A549 (cell line): ENCODE data around the gene PERCC1. TPM values are rescaled to one million over a fixed set of nuclear protein-coding genes. Genes with fewer than 3 reads are reported as not detected.

ENCODE experiments used
- ATAC-seq, 2 experiments: fragments of 200-7000 bp in 1 of 2; fragments of >200 bp in 1 of 2; cut with Nextera tagmentation in 1 of 2; cut with Tn5 transposase in 1 of 2; 3 replicates each; pipeline versions ENCODE4 v1.8.0 to v1.9.1; 2018 to 2020; ENCODE audit warnings: mild to moderate bottlenecking in 1 of 2, moderate library complexity in 1 of 2
- CTCF ChIA-PET: fragments of 300-600 bp; sonication (Branson Sonifier 250); formaldehyde crosslinking; extraction: SDS; loops from one replicate; lab custom pipeline; 2021; ENCODE audit warnings: antibody characterized with exemption, inconsistent platforms; lab: Yijun Ruan, JAX
- POLR2A ChIA-PET: fragments of 350-600 bp; formaldehyde crosslinking; extraction: SDS; loops from one replicate; lab custom pipeline; 2021; ENCODE audit warnings: antibody characterized with exemption, inconsistent platforms; lab: Yijun Ruan, JAX
- DNase-seq, 2 experiments: peaks; one replicate each; pipeline versions ENCODE4 v3.0.0 to v3.0.0-alpha.2; 2011 to 2016; ENCODE audit warnings: low read depth in 1 of 2, low spot score in 1 of 2
- FAIRE-seq: peaks from 2 replicates; lab custom pipeline; 2011; peaks lifted over from hg19 to GRCh38; lab: Jason Lieb, UNC
- H3K27ac ChIP-seq, 2 experiments: fragments of >200 bp; sonication (Bioruptor Twin); formaldehyde crosslinking; 3 replicates each; pipeline ENCODE4 v1.5.1; 2016 to 2017
- H3K4me1 ChIP-seq: fragments of >200 bp; sonication (Bioruptor Twin); formaldehyde crosslinking; 3 replicates; pipeline ENCODE4 v1.6.1; 2016
- H3K4me2 ChIP-seq: fragments of >200 bp; sonication (Bioruptor Twin); formaldehyde crosslinking; 3 replicates; pipeline ENCODE4 v1.6.1; 2016
- H3K4me3 ChIP-seq: fragments of >200 bp; sonication (Bioruptor Twin); formaldehyde crosslinking; 3 replicates; pipeline ENCODE4 v1.5.1; 2016
- H3K9me3 ChIP-seq: fragments of >200 bp; sonication (Bioruptor Twin); formaldehyde crosslinking; 3 replicates; pipeline ENCODE4 v1.6.1; 2016
- ATOH8 ChIP-seq: fragments of 250-450 bp; sonication (Bioruptor Pico); IDR thresholded peaks from 2 replicates; pipeline ENCODE4 v1.5.0; 2020; ENCODE audit warnings: low read depth, mild to moderate bottlenecking, moderate library complexity
- BHLHE40 ChIP-seq: IDR thresholded peaks from 2 replicates; pipeline ENCODE4 v1.6.1; 2012; ENCODE audit warnings: low read depth, low read length, inconsistent platforms
- CHD4 ChIP-seq: fragments of 200-600 bp; sonication (generic); IDR thresholded peaks from 2 replicates; pipeline ENCODE4 v1.6.1; 2016; ENCODE audit warnings: antibody characterized with exemption, mild to moderate bottlenecking, borderline replicate concordance
- CTCF ChIP-seq: fragments of >200 bp; sonication (Bioruptor Twin); formaldehyde crosslinking; IDR thresholded peaks from 3 replicates; pipeline ENCODE4 v1.5.1; 2016
- ESRRA ChIP-seq: fragments of 150-350 bp; IDR thresholded peaks from 2 replicates; pipeline ENCODE4 v1.6.1; 2014; ENCODE audit warnings: mild to moderate bottlenecking, low read length, borderline replicate concordance
- FOSL2 ChIP-seq, 2 experiments: fragments of 450-650 bp in 1 of 2; fragments of >200 bp in 1 of 2; sonication (Bioruptor Twin) in 1 of 2; formaldehyde crosslinking; IDR thresholded peaks; 2 replicates each; pipeline versions ENCODE4 v1.5.0 to v1.6.1; 2016 to 2020; ENCODE audit warnings: mild to moderate bottlenecking in 1 of 2, moderate library complexity in 1 of 2
- HOXB5 ChIP-seq: fragments of 250-450 bp; sonication (Bioruptor Pico); IDR thresholded peaks from 2 replicates; pipeline ENCODE4 v1.5.0; 2020; ENCODE audit warnings: mild to moderate bottlenecking, moderate library complexity
- MAFK ChIP-seq: fragments of 450-650 bp; IDR thresholded peaks from 2 replicates; pipeline ENCODE4 v1.6.1; 2014; ENCODE audit not compliant: partially characterized antibody
- MAX ChIP-seq: IDR thresholded peaks from 2 replicates; pipeline ENCODE4 v1.6.1; 2012
- MAZ ChIP-seq: fragments of 150-350 bp; IDR thresholded peaks from 2 replicates; pipeline ENCODE4 v1.6.1; 2014; ENCODE audit warnings: antibody characterized with exemption, low read depth, low read length, borderline replicate concordance
- MYC ChIP-seq: IDR thresholded peaks from 2 replicates; pipeline ENCODE4 v1.6.1; 2012; ENCODE audit warnings: mild to moderate bottlenecking, inconsistent platforms, low read length, improper control_type of control experiment, borderline replicate concordance
- NFE2L2 ChIP-seq: fragments of 150-350 bp; conservative IDR thresholded peaks from 2 replicates; pipeline ENCODE4 v1.6.1; 2014; ENCODE audit warnings: low read length
- NPAS2 ChIP-seq: fragments of 250-450 bp; sonication (Bioruptor Pico); IDR thresholded peaks from 2 replicates; pipeline ENCODE4 v1.8.0; 2022; ENCODE audit warnings: mild to moderate bottlenecking, moderate library complexity, borderline replicate concordance
- PHF8 ChIP-seq: fragments of 200-600 bp; sonication (generic); IDR thresholded peaks from 2 replicates; pipeline ENCODE4 v1.6.1; 2016; ENCODE audit warnings: low read depth, mild to moderate bottlenecking, antibody characterized with exemption, moderate library complexity, borderline replicate concordance
- TFCP2L1 ChIP-seq: fragments of 250-450 bp; sonication (Bioruptor Pico); IDR thresholded peaks from 2 replicates; pipeline ENCODE4 v1.5.0; 2021; ENCODE audit warnings: mild to moderate bottlenecking
- TP53 ChIP-seq: fragments of 250-450 bp; sonication (Bioruptor Pico); IDR thresholded peaks from 2 replicates; pipeline ENCODE4 v1.5.0; 2021; ENCODE audit warnings: mild to moderate bottlenecking, moderate library complexity
- WGBS: methylation state at CpG from one replicate; pipeline ENCODE4 v1.1.6; 2017; ENCODE audit errors: missing lambda C conversion rate; 5-methylcytosine and 5-hydroxymethylcytosine counted together
- polyA plus RNA-seq, 4 experiments: library from polyadenylated mRNA; depleted of rRNA in 3 of 4; stranded (reverse); fragments of >200 nt; fragmentation: RNase III in 1 of 4; extraction: RNeasy Plus Mini Kit Qiagen cat#74134 plus additional on column Dnase treatment in 1 of 4; gene quantifications; 2 replicates in 3 of 4; 3 replicates in 1 of 4; pipeline ENCODE4 v1.2.3, GENCODE V29; 2011 to 2017
- TF ChIP-seq, protein P1 (sequence below): fragments of 450-650 bp; IDR thresholded peaks from 2 replicates; pipeline ENCODE4 v1.6.1; 2014; ENCODE audit warnings: antibody characterized with exemption

The PERCC1 gene
- polyA plus RNA-seq, 2 of the 4 experiments (the other 2 are of a cell fraction) = not detected

DNA sequence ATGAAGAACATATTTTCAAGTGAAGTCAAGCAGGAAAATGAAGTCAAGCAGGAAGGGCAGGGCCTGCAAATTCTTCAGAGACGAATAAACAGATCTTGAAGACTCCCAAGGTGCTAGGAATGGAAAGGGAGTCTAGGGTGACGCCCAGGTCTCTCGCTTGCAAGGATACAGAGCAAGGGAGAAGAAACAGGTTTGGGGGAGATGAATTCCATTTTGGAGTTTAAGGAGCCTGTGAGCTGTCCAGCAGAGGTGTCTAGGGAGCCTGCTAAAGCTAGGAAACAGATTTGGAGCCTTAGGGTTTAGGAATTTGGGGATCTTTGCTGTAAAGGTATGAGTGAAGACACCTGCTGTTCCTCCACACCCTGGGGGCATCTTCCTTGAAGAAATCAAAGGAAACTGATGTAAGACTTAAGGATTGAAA, 14.3 kb upstream of the PERCC1 start:
- ChIA-PET CTCF (interaction anchor here (0.6 to 2.4 kb wide), 4 partner anchors 8 to 311 kb away, joined by 3 to 11 read pairs (median 4); no protein-coding TSS in a partner anchor), POLR2A (interaction anchor here (1.6 kb wide), 1 partner anchor 37 kb away, joined by 5 read pairs; no protein-coding TSS in a partner anchor)
- Histone ChIP-seq H3K9me3 (no peaks in the 10 kb centered on the region), H3K4me1 (peaks cover 27% of the 10 kb centered on the region; the same call in 2 of the 3 replicates), H3K4me3 (no peak overlapping the region), H3K4me2 (peak overlapping the region; percentile 19; the same call in 2 of the 3 replicates), H3K27ac (peak overlapping the region in 1 of 2 experiments; percentile 13; a peak in 2 of 6 replicates)
- TF ChIP-seq CHD4 (no peak), FOSL2 (IDR thresholded peaks at IDR 0.05) (no peak), FOSL2 (CRISPR knock-in tag; IDR thresholded peaks at IDR 0.05) (no peak), NFE2L2 (no peak), BHLHE40 (no peak), MYC (no peak), ATOH8 (CRISPR knock-in tag) (no peak), TFCP2L1 (CRISPR knock-in tag) (no peak), MAX (no peak), ESRRA (no peak), MAFK (no peak), NPAS2 (no peak), CTCF (no peak)
- DNase-seq (peak in 1 of 2 experiments; percentile 45), FAIRE-seq (no peak), ATAC-seq (no peak)
- 54% methylated on average over 3 of the region's 3 CpGs for WGBS

GRCh38 chr16:1420111-1420539, 10.8 kb upstream of the PERCC1 start:
- POLR2A ChIA-PET = interaction anchor here (0.6 to 1.7 kb wide), 13 partner anchors 12 to 362 kb away, joined by 3 to 8 read pairs (median 4); partner anchors contain the start of genes JPT2, NUBP2, SPSB3 and TELO2
- FAIRE-seq = no peak
- Histone ChIP-seq H3K9me3 (no peaks in the 10 kb centered on the region), H3K4me1 (peaks cover 25% of the 10 kb centered on the region; the same call in 2 of the 3 replicates), H3K4me3 (peak overlapping the region; percentile 82), H3K27ac (peak overlapping the region; percentile 83 to 88), H3K4me2 (peak overlapping the region; percentile 96)
- CTCF ChIA-PET = interaction anchor here (0.7 to 1.3 kb wide), 5 partner anchors 9 to 75 kb away, joined by 3 to 6 read pairs (median 3); partner anchors contain the start of gene CCDC154
- TF ChIP-seq, protein P1, sequence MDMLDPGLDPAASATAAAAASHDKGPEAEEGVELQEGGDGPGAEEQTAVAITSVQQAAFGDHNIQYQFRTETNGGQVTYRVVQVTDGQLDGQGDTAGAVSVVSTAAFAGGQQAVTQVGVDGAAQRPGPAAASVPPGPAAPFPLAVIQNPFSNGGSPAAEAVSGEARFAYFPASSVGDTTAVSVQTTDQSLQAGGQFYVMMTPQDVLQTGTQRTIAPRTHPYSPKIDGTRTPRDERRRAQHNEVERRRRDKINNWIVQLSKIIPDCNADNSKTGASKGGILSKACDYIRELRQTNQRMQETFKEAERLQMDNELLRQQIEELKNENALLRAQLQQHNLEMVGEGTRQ = no peak
- TF ChIP-seq PHF8 = peak; percentile 38; the same call in 1 of the 2 replicates
- 0 out of 2 replicates have a peak, but pooled peaks have one; percentile 25 for TF ChIP-seq TP53
- WGBS = 0% methylated on average over 10 of the region's 22 CpGs
- no peak for DNase-seq
- peak; percentile 40 to 43 for ATAC-seq

- no peak for TF ChIP-seq NFE2L2
- TF ChIP-seq HOXB5 = no peak
- TF ChIP-seq MAX = no peak
- no peak for TF ChIP-seq FOSL2 (IDR thresholded peaks at IDR 0.05)
- no peak for TF ChIP-seq FOSL2 (CRISPR knock-in tag; IDR thresholded peaks at IDR 0.05)
- no peak for TF ChIP-seq MAZ
- TF ChIP-seq, all 56 proteins: peak for 0
- FAIRE-seq (no peak), DNase-seq (no peak), ATAC-seq (no peak)
- POLR2A ChIA-PET = interaction anchor here (0.5 kb wide), 1 partner anchor 773 kb away, joined by 3 read pairs; the partner anchor contains the start of gene WDR90
- Histone ChIP-seq H3K4me3 (no peak overlapping the region), H3K9me3 (no peaks in the 10 kb centered on the region), H3K4me2 (no peak overlapping the region), H3K4me1 (0 out of 3 replicates have a peak, but pooled peaks cover 12% of the 10 kb centered on the region), H3K27ac (peak overlapping the region; percentile 31 to 88; a peak in 4 of 6 replicates)
- CTCF ChIA-PET = interaction anchor here (1.1 kb wide), 1 partner anchor 58 kb away, joined by 3 read pairs; no protein-coding TSS in a partner anchor
- WGBS = 84% methylated on average over 10 of the region's 10 CpGs
Observed at GRCh38 chr16:1422076-1422475, 8.8 kb upstream of the PERCC1 start.
